Brain microvascular endothelial cell (primary cell): ENCODE results near the gene SMAP2.

Experiments used
- DNase-seq: peaks from one replicate; pipeline ENCODE4 v3.0.0-alpha.2; 2020
- H3K27ac ChIP-seq: fragments of 250-450 bp; sonication (Bioruptor Pico); 2 replicates; pipeline ENCODE4 v1.5.1; 2020; ENCODE audit warnings: mild to moderate bottlenecking, moderate library complexity
- H3K27me3 ChIP-seq: fragments of 250-450 bp; sonication (Bioruptor Pico); replicated peaks from 2 replicates; pipeline ENCODE4 v1.5.1; 2020; ENCODE audit warnings: mild to moderate bottlenecking
- H3K36me3 ChIP-seq: fragments of 250-450 bp; sonication (Bioruptor Pico); replicated peaks from 2 replicates; pipeline ENCODE4 v1.5.1; 2020; ENCODE audit warnings: mild to moderate bottlenecking
- H3K4me3 ChIP-seq: 2 replicates; pipeline ENCODE4 v1.5.1; 2011; ENCODE audit warnings: low read depth, mild to moderate bottlenecking, control low read depth, low read length, moderate library complexity
- in situ Hi-C: cut with HindIII; loops from 2 replicates; pipeline ENCODE4 v1.10.0; 2017; ENCODE audit warnings: low sequenced_read_pairs, low pct_ligation_motif_present
- TF ChIP-seq, protein P1 (sequence below): IDR thresholded peaks from 2 replicates; pipeline ENCODE4 v1.5.1; 2011; ENCODE audit warnings: low read depth, mild to moderate bottlenecking, moderate library complexity, low read length, control low read depth, inconsistent platforms; ENCODE audit errors: missing control alignments

SMAP2 gene

DNA sequence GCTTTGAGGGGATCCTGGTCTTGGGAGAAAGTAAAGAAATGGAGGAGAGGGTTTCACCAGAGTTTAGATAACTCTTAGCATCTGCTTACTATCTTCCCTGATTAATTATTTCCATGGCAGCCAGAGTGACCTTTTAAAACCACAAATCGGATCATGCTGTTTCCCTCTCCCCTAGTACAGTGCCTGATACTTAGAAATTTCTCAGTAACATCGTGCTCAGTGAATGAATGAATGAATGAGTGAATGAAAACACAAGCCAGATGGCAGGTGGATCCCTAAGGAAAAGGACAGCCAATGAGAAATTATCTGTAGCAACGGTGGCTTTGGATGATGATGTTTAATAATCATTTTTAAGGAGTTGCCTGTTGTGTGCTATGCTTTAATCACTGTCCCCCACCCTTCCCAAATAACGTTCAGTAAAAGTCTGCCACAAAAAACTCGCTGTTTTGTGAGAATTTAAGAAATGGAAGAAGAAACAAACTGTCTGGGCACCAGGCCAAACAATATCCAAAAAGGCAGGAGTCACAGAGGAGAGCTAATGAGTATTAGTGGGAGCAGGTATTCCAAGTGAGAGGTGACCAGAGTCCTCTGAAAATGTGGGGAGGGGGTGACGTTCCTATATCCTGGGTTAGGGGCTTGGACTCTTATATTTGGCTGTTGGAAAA lies 737 bp upstream of the SMAP2 start:
- no peaks in the 10 kb centered on the region for H3K27me3 ChIP-seq
- no peaks in the 10 kb centered on the region for H3K36me3 ChIP-seq
- TF ChIP-seq, protein P1, sequence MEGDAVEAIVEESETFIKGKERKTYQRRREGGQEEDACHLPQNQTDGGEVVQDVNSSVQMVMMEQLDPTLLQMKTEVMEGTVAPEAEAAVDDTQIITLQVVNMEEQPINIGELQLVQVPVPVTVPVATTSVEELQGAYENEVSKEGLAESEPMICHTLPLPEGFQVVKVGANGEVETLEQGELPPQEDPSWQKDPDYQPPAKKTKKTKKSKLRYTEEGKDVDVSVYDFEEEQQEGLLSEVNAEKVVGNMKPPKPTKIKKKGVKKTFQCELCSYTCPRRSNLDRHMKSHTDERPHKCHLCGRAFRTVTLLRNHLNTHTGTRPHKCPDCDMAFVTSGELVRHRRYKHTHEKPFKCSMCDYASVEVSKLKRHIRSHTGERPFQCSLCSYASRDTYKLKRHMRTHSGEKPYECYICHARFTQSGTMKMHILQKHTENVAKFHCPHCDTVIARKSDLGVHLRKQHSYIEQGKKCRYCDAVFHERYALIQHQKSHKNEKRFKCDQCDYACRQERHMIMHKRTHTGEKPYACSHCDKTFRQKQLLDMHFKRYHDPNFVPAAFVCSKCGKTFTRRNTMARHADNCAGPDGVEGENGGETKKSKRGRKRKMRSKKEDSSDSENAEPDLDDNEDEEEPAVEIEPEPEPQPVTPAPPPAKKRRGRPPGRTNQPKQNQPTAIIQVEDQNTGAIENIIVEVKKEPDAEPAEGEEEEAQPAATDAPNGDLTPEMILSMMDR: no peak
- no peak overlapping the region for H3K27ac ChIP-seq
- peak overlapping the region; percentile 20 for H3K4me3 ChIP-seq
- no peak for DNase-seq
- in situ Hi-C loops: no loop called here

DNA sequence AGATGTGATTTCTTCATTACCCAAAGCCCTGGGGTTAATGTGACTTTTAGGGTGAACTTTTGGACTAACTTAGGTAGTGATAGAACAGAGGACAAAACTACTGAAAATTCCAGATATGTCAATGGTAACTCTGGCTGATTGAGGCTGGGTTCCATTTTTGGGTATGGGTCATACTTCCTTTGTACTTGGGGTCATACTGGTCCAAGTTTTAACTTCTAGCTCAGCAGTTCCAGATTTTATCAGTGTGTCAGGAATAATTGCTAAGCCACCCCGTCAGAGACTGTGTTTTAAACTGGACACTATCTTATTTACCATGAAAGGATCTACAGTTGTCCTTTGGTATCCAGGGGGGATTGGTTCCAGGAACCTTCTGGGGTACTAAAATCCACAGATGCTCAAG lies 4.0 kb downstream of the SMAP2 start:
- Histone ChIP-seq H3K27me3 (no peaks in the 10 kb centered on the region), H3K27ac (no peak overlapping the region), H3K36me3 (no peaks in the 10 kb centered on the region), H3K4me3 (no peak overlapping the region)
- TF ChIP-seq, protein P1: no peak
- no peak for DNase-seq
- in situ Hi-C loops: no loop called here

DNA sequence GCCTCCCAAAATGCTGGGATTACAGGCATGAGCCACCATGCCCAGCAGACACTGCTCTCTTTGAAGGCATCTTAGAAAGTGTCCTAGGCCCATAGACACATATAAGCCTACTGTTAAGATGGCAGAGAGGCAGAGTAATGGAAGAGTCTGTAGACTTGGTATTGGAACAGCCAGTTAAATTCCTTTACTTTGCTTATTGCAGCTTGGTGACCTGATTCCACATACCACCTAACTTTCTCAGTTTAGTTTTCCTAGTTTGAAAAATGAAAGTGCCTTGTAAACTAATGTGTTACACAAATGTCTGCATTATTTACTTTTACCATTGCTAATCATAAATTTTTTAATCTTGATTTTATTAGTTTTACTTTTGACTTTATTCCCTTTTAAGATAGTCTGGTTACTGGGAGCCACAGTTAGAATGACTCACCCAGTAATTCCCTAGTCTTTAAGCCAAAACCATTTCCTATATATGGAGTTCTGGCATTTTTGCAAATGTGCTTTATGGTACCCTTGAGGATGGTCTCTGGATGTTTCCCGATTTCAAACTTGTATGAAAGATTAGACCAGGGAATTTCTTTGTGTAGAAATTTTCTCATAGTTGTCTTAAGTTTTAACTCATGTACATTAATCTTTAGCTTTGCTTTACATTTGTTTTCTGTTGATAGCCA lies 6.4 kb downstream of the SMAP2 start:
- TF ChIP-seq, protein P1: no peak
- Histone ChIP-seq H3K27me3 (no peaks in the 10 kb centered on the region), H3K36me3 (no peaks in the 10 kb centered on the region), H3K27ac (no peak overlapping the region), H3K4me3 (no peak overlapping the region)
- in situ Hi-C loops: no loop called here
- no peak for DNase-seq

DNA sequence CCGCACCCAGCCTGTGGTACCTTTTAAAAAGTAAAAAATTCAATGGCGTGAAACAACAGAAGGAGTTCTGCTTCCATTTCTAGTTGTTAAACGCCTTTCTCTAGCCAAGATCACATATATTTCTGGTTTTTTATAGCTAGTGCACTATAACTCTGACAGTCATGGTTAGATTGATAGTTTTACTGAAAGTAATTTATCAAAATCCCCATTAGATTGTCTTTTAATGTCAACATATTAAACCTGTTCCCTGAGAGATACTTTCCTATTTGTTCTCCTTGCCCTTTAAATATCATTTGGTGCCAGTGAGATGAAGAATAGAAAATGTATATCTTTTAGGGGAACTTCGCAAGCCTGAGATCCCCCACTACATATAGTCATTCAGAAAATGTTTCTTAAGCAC lies 7.3 kb downstream of the SMAP2 start:
- no peak overlapping the region for H3K27ac ChIP-seq
- DNase-seq: no peak
- no peaks in the 10 kb centered on the region for H3K36me3 ChIP-seq
- in situ Hi-C loops: no loop called here
- no peaks in the 10 kb centered on the region for H3K27me3 ChIP-seq
- no peak overlapping the region for H3K4me3 ChIP-seq
- TF ChIP-seq, protein P1: no peak

DNA sequence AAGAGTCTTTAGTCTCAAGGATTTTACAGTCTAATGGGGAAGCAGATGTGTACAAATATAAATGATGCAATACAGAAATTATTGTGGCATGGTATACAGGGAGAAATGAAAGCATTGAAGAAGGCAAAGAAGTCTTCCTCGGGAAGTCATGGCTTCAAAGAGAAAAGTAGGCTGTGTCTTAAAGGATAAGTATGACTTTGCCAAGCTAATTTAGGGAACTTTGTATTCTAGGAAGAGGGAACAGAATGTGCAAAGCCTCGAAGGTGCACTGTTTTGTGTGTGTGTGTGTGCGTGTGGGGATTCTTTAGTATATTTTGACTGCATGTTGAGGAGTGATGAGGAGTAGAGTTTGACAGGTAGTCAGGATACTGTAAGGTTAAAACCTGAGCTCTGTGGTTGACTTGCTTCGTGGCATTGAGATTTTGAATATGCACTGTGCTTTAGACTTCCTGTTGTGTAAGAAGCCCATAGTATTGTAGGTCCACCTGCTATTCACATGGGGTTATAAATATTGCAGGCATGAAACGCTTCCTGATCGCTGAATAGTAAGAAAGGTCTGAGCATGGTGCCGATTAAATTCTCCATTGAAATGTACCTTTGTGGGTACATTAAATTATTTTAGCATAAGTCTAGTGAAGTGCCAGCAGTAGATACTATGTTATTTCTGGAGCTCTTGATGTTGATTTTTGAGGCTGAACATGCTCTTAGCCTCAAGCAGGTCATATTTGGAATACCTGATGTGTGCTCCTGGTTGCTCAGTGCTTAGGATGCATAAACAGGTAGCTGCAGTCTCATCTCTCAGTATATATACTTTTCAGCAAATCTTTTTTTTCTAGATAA lies 8.0 kb downstream of the SMAP2 start:
- H3K36me3 ChIP-seq: no peaks in the 10 kb centered on the region
- H3K4me3 ChIP-seq: no peak overlapping the region
- H3K27ac ChIP-seq: no peak overlapping the region
- TF ChIP-seq, protein P1: no peak
- in situ Hi-C loops: no loop called here
- no peaks in the 10 kb centered on the region for H3K27me3 ChIP-seq
- DNase-seq: no peak
